Naive thymus-derived CD4-positive, alpha-beta T cell (primary cell): ENCODE measurements around the gene ATP6V0B. TPM values are rescaled to one million over a fixed set of nuclear protein-coding genes. Genes with fewer than 3 reads are reported as not detected.

Experiments
- ATAC-seq: fragments of 150-1000 bp; cut with Tn5 transposase; 2 replicates; pipeline ENCODE4 v1.10.0; 2021; ENCODE audit warnings: mild to moderate bottlenecking, moderate library complexity
- CTCF ChIA-PET: fragments of 350-600 bp; sonication (Branson Sonifier 250); formaldehyde crosslinking; loops from one replicate; lab custom pipeline; 2021; ENCODE audit warnings: antibody characterized with exemption; lab: Charles Lee
- POLR2A ChIA-PET: fragments of 350-600 bp; sonication (Branson Sonifier 250); formaldehyde crosslinking; loops from one replicate; lab custom pipeline; 2021; ENCODE audit warnings: antibody characterized with exemption, inconsistent platforms; lab: Charles Lee
- DNase-seq, 9 donors: peaks; one replicate each; pipeline versions ENCODE4 v3.0.0 to v3.0.0-alpha.2; 2020 to 2022; ENCODE audit warnings: mixed read lengths in 1 of 9
- H3K27ac ChIP-seq: one replicate; pipeline ENCODE4 v1.7.0; 2013; ENCODE audit warnings: mild to moderate bottlenecking, low read depth, low read length, moderate library complexity
- H3K27me3 ChIP-seq, 2 donors: one replicate each; pipeline ENCODE4 v1.7.0; 2013; ENCODE audit warnings: low read length in 2 of 2, mild to moderate bottlenecking in 2 of 2, moderate library complexity in 2 of 2; ENCODE audit not compliant: control insufficient read depth in 2 of 2, insufficient read depth in 2 of 2
- H3K36me3 ChIP-seq, 3 experiments: 1 replicate in 2 of 3; 2 replicates in 1 of 3; pipeline ENCODE4 v1.7.0; 2013; ENCODE audit warnings: low read length in 3 of 3, mild to moderate bottlenecking in 3 of 3, moderate library complexity in 1 of 3; ENCODE audit not compliant: insufficient read depth in 3 of 3, control insufficient read depth in 2 of 3
- H3K4me1 ChIP-seq, 2 donors: one replicate each; pipeline ENCODE4 v1.7.0; 2013; ENCODE audit warnings: low read length in 2 of 2, mild to moderate bottlenecking in 2 of 2, moderate library complexity in 1 of 2; ENCODE audit not compliant: control insufficient read depth in 2 of 2, insufficient read depth in 2 of 2
- H3K4me3 ChIP-seq: 2 replicates; pipeline ENCODE4 v1.7.0; 2013; ENCODE audit warnings: mild to moderate bottlenecking, low read length
- H3K9me3 ChIP-seq, 3 experiments: 1 replicate in 2 of 3; 2 replicates in 1 of 3; pipeline ENCODE4 v1.7.0; 2013; ENCODE audit warnings: low read length in 3 of 3; ENCODE audit not compliant: control insufficient read depth in 2 of 3
- H3K27ac Mint-ChIP-seq, 9 donors: one replicate each; pipeline ENCODE4 v1.8.0; 2020 to 2022; ENCODE audit warnings: mixed read lengths in 9 of 9, mild to moderate bottlenecking in 8 of 9, moderate library complexity in 5 of 9, inconsistent platforms in 2 of 9
- H3K27me3 Mint-ChIP-seq, 5 donors: one replicate each; pipeline ENCODE4 v1.8.0; 2021 to 2022; ENCODE audit warnings: mixed read lengths in 5 of 5, mild to moderate bottlenecking in 1 of 5
- H3K36me3 Mint-ChIP-seq, 5 donors: one replicate each; pipeline ENCODE4 v1.8.0; 2020 to 2022; ENCODE audit warnings: mixed read lengths in 5 of 5, mild to moderate bottlenecking in 3 of 5, inconsistent platforms in 1 of 5
- H3K4me1 Mint-ChIP-seq, 7 donors: one replicate each; pipeline ENCODE4 v1.8.0; 2020 to 2022; ENCODE audit warnings: mixed read lengths in 7 of 7, mild to moderate bottlenecking in 3 of 7, inconsistent platforms in 1 of 7
- H3K4me3 Mint-ChIP-seq, 10 donors: one replicate each; pipeline ENCODE4 v1.8.0; 2020 to 2022; ENCODE audit warnings: mild to moderate bottlenecking in 10 of 10, mixed read lengths in 10 of 10, moderate library complexity in 6 of 10, inconsistent platforms in 2 of 10
- H3K9me3 Mint-ChIP-seq, 11 donors: one replicate each; pipeline ENCODE4 v1.8.0; 2020 to 2022; ENCODE audit warnings: mixed read lengths in 11 of 11, mild to moderate bottlenecking in 4 of 11, inconsistent platforms in 1 of 11, moderate library complexity in 1 of 11
- intact Hi-C, 2 donors: fragments of 100-400 bp; cut with micrococcal nuclease; formaldehyde crosslinking; loops; one replicate each; pipeline ENCODE4 v1.15.1; 2023
- polyA plus RNA-seq, 2 donors: library from polyadenylated mRNA; unstranded; fragments of 300-500 nt; fragmentation: Illumina TruSeq; gene quantifications; one replicate each; pipeline ENCODE4 v1.2.3, GENCODE V29; 2021
- total RNA-seq, 6 experiments: library from RNA in 5 of 6; stranded (reverse) in 5 of 6; gene quantifications; 1 replicate in 5 of 6; 2 replicates in 1 of 6; pipeline ENCODE4 v1.2.3 and lab custom pipeline; 2021 to 2026

ATP6V0B gene
- total and polyA plus RNA-seq, 7 experiments from 2014 or later: 47.3 to 166 (median 139) TPM

GRCh38 chr1:43944860-43945259 lies 29.9 kb upstream of the ATP6V0B start:
- Mint-ChIP-seq H3K4me3 (peak overlapping the region in 6 of 10 donors; percentile 29 to 93 (median 57)), H3K4me1 (peaks cover 33 to 53% (median 43%) of the 10 kb centered on the region in 7 donors), H3K9me3 (no peaks in the 10 kb centered on the region), H3K27me3 (no peaks in the 10 kb centered on the region), H3K36me3 (peaks cover 0 to 8% (median 4%) of the 10 kb centered on the region in 5 donors), H3K27ac (peak overlapping the region in 1 of 9 donors; percentile 29)
- Histone ChIP-seq H3K27ac (no peak overlapping the region), H3K4me3 (no peak overlapping the region), H3K27me3 (no peaks in the 10 kb centered on the region), H3K36me3 (peaks cover 0 to 5% (median 0%) of the 10 kb centered on the region in 3 experiments), H3K4me1 (peaks cover 17% of the 10 kb centered on the region in 2 donors), H3K9me3 (no peaks in the 10 kb centered on the region)
- CTCF ChIA-PET: interaction anchor here (2.5 kb wide), 1 partner anchor 10 kb away, joined by 10 read pairs; no protein-coding TSS in a partner anchor
- DNase-seq (no peak), ATAC-seq (no peak)
- intact Hi-C loops: loop anchor here (5.0 to 10.0 kb wide), 6 partner anchors 183 to 1260 kb away; partner anchors contain the start of genes CFAP57 (in 1 of the 2), EBNA1BP2 (in 1 of the 2), SLC2A1 (in 1 of the 2) and YBX1 (in 1 of the 2)
- POLR2A ChIA-PET: no interaction called here

- no peaks in the 10 kb centered on the region for H3K9me3 Mint-ChIP-seq
- H3K4me1 Mint-ChIP-seq: peaks cover 37 to 61% (median 50%) of the 10 kb centered on the region in 7 donors
- H3K36me3 ChIP-seq: peaks cover 0 to 8% (median 0%) of the 10 kb centered on the region in 3 experiments
- H3K27ac ChIP-seq: peak overlapping the region; percentile 97
- ChIA-PET POLR2A (interaction anchor here (0.8 to 3.2 kb wide), 3 partner anchors 11 to 29 kb away, joined by 5 to 23 read pairs (median 9); partner anchors contain the start of genes ATP6V0B and DPH2), CTCF (interaction anchor here (0.8 to 2.8 kb wide), 4 partner anchors 11 to 295 kb away, joined by 3 to 17 read pairs (median 4); partner anchors contain the start of genes ARTN, ATP6V0B and KDM4A)
- H3K4me1 ChIP-seq: peaks cover 17% of the 10 kb centered on the region in 2 donors
- H3K27ac Mint-ChIP-seq: peak overlapping the region; percentile 84 to 98 (median 94)
- DNase-seq (no peak), ATAC-seq (no peak)
- intact Hi-C loops: loop anchor here (1.0 to 10.0 kb wide), 15 partner anchors 24 to 1261 kb away; partner anchors contain the start of genes ATP6V0B (in 2 of the 2), CCDC24 (in 2 of the 2), CFAP57 (in 2 of the 2) and EBNA1BP2 (in 2 of the 2)
- H3K27me3 ChIP-seq: no peaks in the 10 kb centered on the region
- H3K4me3 ChIP-seq: peak overlapping the region; percentile 86
- peaks cover 6 to 12% (median 11%) of the 10 kb centered on the region in 5 donors for H3K36me3 Mint-ChIP-seq
- H3K4me3 Mint-ChIP-seq: peak overlapping the region; percentile 87 to 96 (median 90)
- H3K9me3 ChIP-seq: no peaks in the 10 kb centered on the region
- no peaks in the 10 kb centered on the region for H3K27me3 Mint-ChIP-seq
Observed at GRCh38 chr1:43945674-43946235, 29.0 kb upstream of the ATP6V0B start.

GRCh38 chr1:43946236-43947060 lies 28.3 kb upstream of the ATP6V0B start, which contains the start of gene IPO13:
Gene IPO13 (plus strand): TSS chr1:43946950. CDS start chr1:43947601, 651 bp downstream.
- DNase-seq (peak; percentile 92 to 99 (median 96)), ATAC-seq (peak; percentile 98)
- Mint-ChIP-seq H3K4me3 (peak within 1 kb of the TSS; percentile 87 to 96 (median 90)), H3K27ac (peak within 1 kb of the TSS; percentile 84 to 98 (median 94)), H3K27me3 (no peaks in the 10 kb centered on the region), H3K9me3 (no peaks in the 10 kb centered on the region), H3K4me1 (peaks cover 37 to 68% (median 56%) of the 10 kb centered on the region in 7 donors), H3K36me3 (peaks cover 7 to 14% (median 11%) of the 10 kb centered on the region in 5 donors)
- Histone ChIP-seq H3K4me3 (peak within 1 kb of the TSS; percentile 86), H3K4me1 (peaks cover 17% of the 10 kb centered on the region in 2 donors), H3K27me3 (no peaks in the 10 kb centered on the region), H3K27ac (peak within 1 kb of the TSS; percentile 97), H3K9me3 (no peaks in the 10 kb centered on the region), H3K36me3 (peaks cover 0 to 8% (median 0%) of the 10 kb centered on the region in 3 experiments)
- ChIA-PET CTCF (interaction anchor here (0.8 to 2.8 kb wide), 4 partner anchors 12 to 296 kb away, joined by 3 to 17 read pairs (median 4); partner anchors contain the start of genes ARTN, ATP6V0B and KDM4A), POLR2A (interaction anchor here (0.8 to 3.2 kb wide), 4 partner anchors 8 to 28 kb away, joined by 3 to 23 read pairs (median 7); partner anchors contain the start of genes ATP6V0B and DPH2)
- intact Hi-C loops: loop anchor here (1.0 to 10.0 kb wide), 15 partner anchors 23 to 1262 kb away; partner anchors contain the start of genes ATP6V0B (in 2 of the 2), CCDC24 (in 2 of the 2), CFAP57 (in 2 of the 2) and EBNA1BP2 (in 2 of the 2)

GRCh38 chr1:43947061-43947873 lies 27.5 kb upstream of the ATP6V0B start:
- Histone ChIP-seq H3K27me3 (no peaks in the 10 kb centered on the region), H3K27ac (peak overlapping the region; percentile 97), H3K9me3 (no peaks in the 10 kb centered on the region), H3K4me3 (peak overlapping the region; percentile 86), H3K4me1 (peaks cover 17% of the 10 kb centered on the region in 2 donors), H3K36me3 (peaks cover 0 to 8% (median 0%) of the 10 kb centered on the region in 3 experiments)
- H3K9me3 Mint-ChIP-seq: no peaks in the 10 kb centered on the region
- H3K4me1 Mint-ChIP-seq: peaks cover 37 to 74% (median 57%) of the 10 kb centered on the region in 7 donors
- no peak for ATAC-seq
- CTCF ChIA-PET: interaction anchor here (0.5 to 2.8 kb wide), 3 partner anchors 13 to 41 kb away, joined by 3 to 17 read pairs (median 3); partner anchors contain the start of gene ARTN
- H3K27ac Mint-ChIP-seq: peak overlapping the region; percentile 84 to 98 (median 94)
- intact Hi-C loops: loop anchor here (2.0 to 10.0 kb wide), 9 partner anchors 185 to 1262 kb away; partner anchors contain the start of genes CFAP57 (in 2 of the 2), EBNA1BP2 (in 2 of the 2), ST3GAL3 (in 2 of the 2) and ELOVL1 (in 1 of the 2)
- peak overlapping the region; percentile 87 to 96 (median 90) for H3K4me3 Mint-ChIP-seq
- POLR2A ChIA-PET: interaction anchor here (0.9 to 3.2 kb wide), 2 partner anchors 7 to 27 kb away, joined by 3 to 23 read pairs; partner anchors contain the start of gene ATP6V0B
- no peaks in the 10 kb centered on the region for H3K27me3 Mint-ChIP-seq
- no peak for DNase-seq
- H3K36me3 Mint-ChIP-seq: peaks cover 7 to 16% (median 11%) of the 10 kb centered on the region in 5 donors

GRCh38 chr1:43947874-43948437 lies 26.8 kb upstream of the ATP6V0B start:
- peak overlapping the region; percentile 69 to 98 (median 77) for H3K27ac Mint-ChIP-seq
- H3K36me3 Mint-ChIP-seq: peaks cover 7 to 16% (median 11%) of the 10 kb centered on the region in 5 donors
- H3K4me1 ChIP-seq: peaks cover 17% of the 10 kb centered on the region in 2 donors
- ATAC-seq (no peak), DNase-seq (no peak)
- H3K27me3 Mint-ChIP-seq: no peaks in the 10 kb centered on the region
- no peak overlapping the region for H3K27ac ChIP-seq
- ChIA-PET CTCF (interaction anchor here (1.2 to 2.8 kb wide), 2 partner anchors 13 to 27 kb away, joined by 3 to 17 read pairs; partner anchors contain the start of gene ARTN), POLR2A (interaction anchor here (1.2 to 3.2 kb wide), 2 partner anchors 22 to 27 kb away, joined by 5 to 23 read pairs; partner anchors contain the start of genes ATP6V0B and DPH2)
- no peaks in the 10 kb centered on the region for H3K9me3 ChIP-seq
- intact Hi-C loops: loop anchor here (2.0 to 10.0 kb wide), 9 partner anchors 186 to 1263 kb away; partner anchors contain the start of genes CFAP57 (in 2 of the 2), EBNA1BP2 (in 2 of the 2), ST3GAL3 (in 2 of the 2) and ELOVL1 (in 1 of the 2)
- no peaks in the 10 kb centered on the region for H3K9me3 Mint-ChIP-seq
- peak overlapping the region; percentile 87 to 96 (median 90) for H3K4me3 Mint-ChIP-seq
- no peaks in the 10 kb centered on the region for H3K27me3 ChIP-seq
- H3K4me3 ChIP-seq: peak overlapping the region; percentile 86
- H3K4me1 Mint-ChIP-seq: peaks cover 34 to 69% (median 53%) of the 10 kb centered on the region in 7 donors
- H3K36me3 ChIP-seq: peaks cover 0 to 8% (median 0%) of the 10 kb centered on the region in 3 experiments
